GM19372 (cell line): ENCODE data around the gene THSD7A.

ENCODE experiments used
- ATAC-seq: cut with Tn5 transposase; IDR thresholded peaks from one replicate; pipeline ENCODE4 v1.9.1; 2021; ENCODE audit warnings: mild to moderate bottlenecking, low read depth, moderate library complexity; ENCODE audit not compliant: unreplicated experiment

THSD7A gene

GRCh38 chr7:11428877-11429581 lies 403.0 kb downstream of the THSD7A start:
- no peak for ATAC-seq

GRCh38 chr7:11427686-11428273 lies 404.2 kb downstream of the THSD7A start:
- ATAC-seq: no peak

GRCh38 chr7:11424006-11424405 lies 408.0 kb downstream of the THSD7A start:
- ATAC-seq: no peak

- ATAC-seq: no peak
Observed at GRCh38 chr7:11420049-11420448, 411.9 kb downstream of the THSD7A start.

- ATAC-seq: no peak
Observed at GRCh38 chr7:11416641-11417458, 415.1 kb downstream of the THSD7A start.

GRCh38 chr7:11415101-11415500 lies 416.9 kb downstream of the THSD7A start:
- no peak for ATAC-seq

GRCh38 chr7:11413901-11414300 lies 418.1 kb downstream of the THSD7A start:
- ATAC-seq: no peak

GRCh38 chr7:11412036-11412435 lies 420.0 kb downstream of the THSD7A start:
- ATAC-seq: no peak

- no peak for ATAC-seq
Observed at GRCh38 chr7:11410656-11411644, 421.0 kb downstream of the THSD7A start.

- no peak for ATAC-seq
Observed at GRCh38 chr7:11404355-11404754, 427.6 kb downstream of the THSD7A start.

GRCh38 chr7:11403781-11404180 lies 428.2 kb downstream of the THSD7A start:
- no peak for ATAC-seq

GRCh38 chr7:11394438-11394837 lies 437.6 kb downstream of the THSD7A start:
- ATAC-seq: no peak

- ATAC-seq: no peak
Observed at GRCh38 chr7:11379641-11380040, 452.4 kb downstream of the THSD7A start.

- ATAC-seq: no peak
Observed at GRCh38 chr7:11376529-11376928, 455.5 kb downstream of the THSD7A start.

GRCh38 chr7:11374629-11375028 lies 457.4 kb downstream of the THSD7A start:
- no peak for ATAC-seq

GRCh38 chr7:11373546-11374142 lies 458.4 kb downstream of the THSD7A start:
- ATAC-seq: no peak

- ATAC-seq: no peak
Observed at GRCh38 chr7:11369696-11370095, 462.3 kb downstream of the THSD7A start.

GRCh38 chr7:11366118-11366517 lies 465.9 kb downstream of the THSD7A start:
- ATAC-seq: no peak

- ATAC-seq: no peak
Observed at GRCh38 chr7:11358637-11359036, 473.4 kb downstream of the THSD7A start.
